ENCODE data around the gene SLC35F1.

DNA sequence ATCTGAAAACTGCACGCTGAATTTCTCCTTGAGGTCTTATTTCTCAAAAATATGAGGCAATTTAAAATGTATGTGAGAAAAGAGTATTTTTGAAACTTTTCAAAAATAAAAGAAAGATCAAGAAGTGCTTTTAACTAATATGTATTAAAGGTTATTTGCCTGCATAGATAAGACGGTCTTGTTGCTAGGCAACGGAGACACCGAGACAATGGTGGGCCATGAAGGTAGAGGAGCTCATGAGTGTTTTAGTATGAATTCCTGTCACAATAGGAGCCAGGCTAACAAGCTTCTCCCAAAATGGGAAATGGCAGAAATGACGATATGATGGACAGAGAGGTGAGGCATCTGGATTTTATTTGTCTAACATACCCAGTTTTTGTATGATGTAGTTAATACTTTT lies 308.2 kb downstream of the SLC35F1 start:
- TF ChIP-seq, protein P1, sequence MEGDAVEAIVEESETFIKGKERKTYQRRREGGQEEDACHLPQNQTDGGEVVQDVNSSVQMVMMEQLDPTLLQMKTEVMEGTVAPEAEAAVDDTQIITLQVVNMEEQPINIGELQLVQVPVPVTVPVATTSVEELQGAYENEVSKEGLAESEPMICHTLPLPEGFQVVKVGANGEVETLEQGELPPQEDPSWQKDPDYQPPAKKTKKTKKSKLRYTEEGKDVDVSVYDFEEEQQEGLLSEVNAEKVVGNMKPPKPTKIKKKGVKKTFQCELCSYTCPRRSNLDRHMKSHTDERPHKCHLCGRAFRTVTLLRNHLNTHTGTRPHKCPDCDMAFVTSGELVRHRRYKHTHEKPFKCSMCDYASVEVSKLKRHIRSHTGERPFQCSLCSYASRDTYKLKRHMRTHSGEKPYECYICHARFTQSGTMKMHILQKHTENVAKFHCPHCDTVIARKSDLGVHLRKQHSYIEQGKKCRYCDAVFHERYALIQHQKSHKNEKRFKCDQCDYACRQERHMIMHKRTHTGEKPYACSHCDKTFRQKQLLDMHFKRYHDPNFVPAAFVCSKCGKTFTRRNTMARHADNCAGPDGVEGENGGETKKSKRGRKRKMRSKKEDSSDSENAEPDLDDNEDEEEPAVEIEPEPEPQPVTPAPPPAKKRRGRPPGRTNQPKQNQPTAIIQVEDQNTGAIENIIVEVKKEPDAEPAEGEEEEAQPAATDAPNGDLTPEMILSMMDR (IDR thresholded peaks at IDR 0.05): no peak
- no peak for TF ChIP-seq POLR2A (IDR thresholded peaks at IDR 0.05)

Measured in lower leg skin (tissue), 3 donors.